OCI-LY1 (cell line): ENCODE data around the gene GNA14.
"Not testable (repeated sequence)": the region's sequence is repeated elsewhere in the genome, so short reads cannot be mapped to it uniquely, and the experiment has no call there.

ENCODE experiments used
- H2AFZ ChIP-seq: fragments of 200-600 bp; sonication (generic), shearing (Covaris generic); 2 replicates; pipeline ENCODE4 v1.6.0; 2014; ENCODE audit warnings: antibody characterized with exemption, mild to moderate bottlenecking, low read length
- H3F3A ChIP-seq: fragments of 200-600 bp; sonication (generic), shearing (Covaris generic); 2 replicates; pipeline ENCODE4 v1.6.0; 2014; ENCODE audit warnings: mild to moderate bottlenecking, antibody characterized with exemption, low read length, moderate library complexity; ENCODE audit not compliant: insufficient read depth
- H3K27ac ChIP-seq: fragments of 200-600 bp; sonication (generic); 2 replicates; pipeline ENCODE4 v1.5.1; 2014; ENCODE audit warnings: low read length, mixed run types, mild to moderate bottlenecking, low read depth; ENCODE audit not compliant: poor library complexity, severe bottlenecking
- H3K27me3 ChIP-seq: fragments of 200-600 bp; sonication (generic); 2 replicates; pipeline ENCODE4 v1.6.0; 2014; ENCODE audit warnings: antibody characterized with exemption, mild to moderate bottlenecking, low read length, moderate library complexity; ENCODE audit not compliant: insufficient read depth
- H3K36me3 ChIP-seq: fragments of 200-600 bp; sonication (generic); 2 replicates; pipeline ENCODE4 v1.6.1; 2014; ENCODE audit warnings: mild to moderate bottlenecking, antibody characterized with exemption, low read length, moderate library complexity, mixed read lengths; ENCODE audit not compliant: insufficient read depth
- H3K4me1 ChIP-seq: fragments of 200-600 bp; sonication (generic); 2 replicates; pipeline ENCODE4 v1.5.1; 2014; ENCODE audit warnings: mild to moderate bottlenecking, low read length, moderate library complexity; ENCODE audit not compliant: insufficient read depth, severe bottlenecking
- H3K4me2 ChIP-seq: fragments of 200-600 bp; sonication (generic), shearing (Covaris generic); 2 replicates; pipeline ENCODE4 v1.6.1; 2014; ENCODE audit warnings: low read length
- H3K4me3 ChIP-seq: fragments of 200-600 bp; sonication (generic); 2 replicates; pipeline ENCODE4 v1.5.1; 2014; ENCODE audit warnings: low read length, low read depth, mild to moderate bottlenecking, mixed read lengths; ENCODE audit not compliant: poor library complexity, severe bottlenecking
- H3K79me2 ChIP-seq: fragments of 200-600 bp; shearing (Covaris generic); 2 replicates; pipeline ENCODE4 v1.6.1; 2016; ENCODE audit warnings: mixed run types, low read length, mixed read lengths; ENCODE audit not compliant: insufficient read depth
- H3K9ac ChIP-seq: fragments of 200-600 bp; sonication (generic), shearing (Covaris generic); 2 replicates; pipeline ENCODE4 v1.6.1; 2014; ENCODE audit warnings: mild to moderate bottlenecking, low read length, mixed read lengths
- H3K9me2 ChIP-seq: fragments of 200-600 bp; sonication (generic), shearing (Covaris generic); 2 replicates; pipeline ENCODE4 v1.6.1; 2014; ENCODE audit warnings: low read depth, mild to moderate bottlenecking, low read length, mixed read lengths
- H3K9me3 ChIP-seq: fragments of 200-600 bp; shearing (Covaris generic); 2 replicates; pipeline ENCODE4 v1.6.1; 2014; ENCODE audit warnings: low read length, mixed read lengths
- H4K20me1 ChIP-seq: fragments of 200-600 bp; sonication (generic), shearing (Covaris generic); 2 replicates; pipeline ENCODE4 v1.6.0; 2016; ENCODE audit warnings: mild to moderate bottlenecking, low read length; ENCODE audit not compliant: insufficient read depth
- EZH2 ChIP-seq: fragments of 200-600 bp; sonication (generic), shearing (Covaris generic); IDR thresholded peaks from 2 replicates; pipeline ENCODE4 v1.8.0; 2017; ENCODE audit warnings: borderline replicate concordance, mixed run types, mild to moderate bottlenecking, antibody characterized with exemption, low read length, moderate library complexity, mixed read lengths
- TF ChIP-seq, protein P1 (sequence below): fragments of 200-600 bp; sonication (generic), shearing (Covaris generic); IDR thresholded peaks from 2 replicates; pipeline ENCODE4 v1.5.1; 2017; ENCODE audit warnings: mild to moderate bottlenecking, antibody characterized with exemption, low read length, moderate library complexity, mixed read lengths

Gene GNA14

DNA sequence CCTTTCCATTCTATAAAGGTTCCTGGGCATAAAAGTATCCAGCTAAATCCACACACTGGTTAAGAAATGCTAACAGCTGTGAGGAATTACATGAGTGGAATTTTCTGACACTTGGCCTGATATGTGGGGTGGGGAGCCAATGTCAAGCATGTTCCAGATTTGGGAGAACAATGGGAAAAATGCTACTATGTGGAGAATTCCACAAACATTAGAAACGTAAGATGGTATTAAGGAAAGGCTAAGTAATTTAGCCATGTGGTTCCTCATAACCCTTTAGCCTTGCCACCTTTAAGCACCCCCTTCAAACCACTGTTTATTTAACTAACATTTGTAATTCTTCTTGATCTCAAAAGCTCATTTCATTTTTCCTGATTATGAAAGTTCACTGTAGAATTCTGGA lies 149.2 kb downstream of the GNA14 start:
- Histone ChIP-seq H3K27ac (no peak overlapping the region), H3K79me2 (no peaks in the 10 kb centered on the region), H3K9me3 (no peaks in the 10 kb centered on the region)

DNA sequence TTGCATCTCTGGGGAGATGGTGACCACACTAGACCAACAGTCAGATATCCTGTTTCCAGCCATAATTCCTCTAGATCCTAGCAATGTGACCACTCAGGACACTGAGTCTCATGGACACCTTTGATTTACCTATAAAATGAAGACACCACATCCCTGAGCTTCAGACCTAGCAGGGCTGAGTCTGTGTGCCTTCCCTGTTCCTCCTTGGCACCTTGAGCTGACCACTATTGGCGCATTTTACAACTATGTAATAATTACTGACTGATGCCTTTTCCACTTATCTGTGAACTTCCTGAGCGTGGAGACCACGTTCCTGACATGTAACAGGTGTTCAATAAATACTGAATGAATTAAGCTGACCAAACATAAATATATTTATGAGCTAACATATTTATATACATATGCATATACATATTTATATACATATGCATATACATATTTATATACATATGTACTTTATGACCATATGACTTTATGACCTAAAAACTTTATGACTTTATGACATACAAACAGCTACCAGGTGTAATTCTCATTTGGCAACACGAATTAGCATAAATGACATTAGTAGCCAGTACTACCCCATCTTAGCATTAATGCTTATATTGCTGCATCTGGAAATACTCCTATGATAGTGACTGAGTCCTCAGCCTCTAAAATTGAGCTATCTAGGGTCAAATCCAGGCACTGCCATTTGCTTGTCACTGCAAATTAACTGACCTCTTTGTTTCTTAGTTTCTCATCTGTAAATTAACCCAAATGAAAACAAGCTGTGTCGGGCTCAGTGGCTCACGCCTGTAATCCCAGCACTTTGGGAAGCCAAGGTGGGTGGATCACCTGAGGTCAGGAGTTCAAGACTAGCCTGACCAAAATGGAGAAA lies 150.6 kb downstream of the GNA14 start:
- Histone ChIP-seq H3K9ac (no peak overlapping the region), H3K36me3 (no peaks in the 10 kb centered on the region), H4K20me1 (no peaks in the 10 kb centered on the region), H3K79me2 (no peaks in the 10 kb centered on the region), H3K27me3 (no peaks in the 10 kb centered on the region), H2AFZ (no peak overlapping the region), H3K4me2 (no peak overlapping the region), H3K27ac (no peak overlapping the region), H3F3A (no peaks in the 10 kb centered on the region), H3K9me2 (no peaks in the 10 kb centered on the region), H3K9me3 (no peaks in the 10 kb centered on the region), H3K4me1 (no peaks in the 10 kb centered on the region), H3K4me3 (no peak overlapping the region)
- no peak for TF ChIP-seq EZH2
- TF ChIP-seq, protein P1, sequence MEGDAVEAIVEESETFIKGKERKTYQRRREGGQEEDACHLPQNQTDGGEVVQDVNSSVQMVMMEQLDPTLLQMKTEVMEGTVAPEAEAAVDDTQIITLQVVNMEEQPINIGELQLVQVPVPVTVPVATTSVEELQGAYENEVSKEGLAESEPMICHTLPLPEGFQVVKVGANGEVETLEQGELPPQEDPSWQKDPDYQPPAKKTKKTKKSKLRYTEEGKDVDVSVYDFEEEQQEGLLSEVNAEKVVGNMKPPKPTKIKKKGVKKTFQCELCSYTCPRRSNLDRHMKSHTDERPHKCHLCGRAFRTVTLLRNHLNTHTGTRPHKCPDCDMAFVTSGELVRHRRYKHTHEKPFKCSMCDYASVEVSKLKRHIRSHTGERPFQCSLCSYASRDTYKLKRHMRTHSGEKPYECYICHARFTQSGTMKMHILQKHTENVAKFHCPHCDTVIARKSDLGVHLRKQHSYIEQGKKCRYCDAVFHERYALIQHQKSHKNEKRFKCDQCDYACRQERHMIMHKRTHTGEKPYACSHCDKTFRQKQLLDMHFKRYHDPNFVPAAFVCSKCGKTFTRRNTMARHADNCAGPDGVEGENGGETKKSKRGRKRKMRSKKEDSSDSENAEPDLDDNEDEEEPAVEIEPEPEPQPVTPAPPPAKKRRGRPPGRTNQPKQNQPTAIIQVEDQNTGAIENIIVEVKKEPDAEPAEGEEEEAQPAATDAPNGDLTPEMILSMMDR, result no peak

More for the DNA sequence above, 149.2 kb downstream of the GNA14 start:
- no peak for TF ChIP-seq EZH2
- TF ChIP-seq, protein P1, result no peak
- H3K36me3 ChIP-seq, result no peaks in the 10 kb centered on the region
- H3F3A ChIP-seq, result no peaks in the 10 kb centered on the region
- no peak overlapping the region for H3K9ac ChIP-seq
- H3K4me2 ChIP-seq, result no peak overlapping the region
- H3K9me2 ChIP-seq, result no peaks in the 10 kb centered on the region
- H4K20me1 ChIP-seq, result no peaks in the 10 kb centered on the region
- H3K4me1 ChIP-seq, result no peaks in the 10 kb centered on the region
- H3K27me3 ChIP-seq, result no peaks in the 10 kb centered on the region
- no peak overlapping the region for H3K4me3 ChIP-seq
- H2AFZ ChIP-seq, result no peak overlapping the region

DNA sequence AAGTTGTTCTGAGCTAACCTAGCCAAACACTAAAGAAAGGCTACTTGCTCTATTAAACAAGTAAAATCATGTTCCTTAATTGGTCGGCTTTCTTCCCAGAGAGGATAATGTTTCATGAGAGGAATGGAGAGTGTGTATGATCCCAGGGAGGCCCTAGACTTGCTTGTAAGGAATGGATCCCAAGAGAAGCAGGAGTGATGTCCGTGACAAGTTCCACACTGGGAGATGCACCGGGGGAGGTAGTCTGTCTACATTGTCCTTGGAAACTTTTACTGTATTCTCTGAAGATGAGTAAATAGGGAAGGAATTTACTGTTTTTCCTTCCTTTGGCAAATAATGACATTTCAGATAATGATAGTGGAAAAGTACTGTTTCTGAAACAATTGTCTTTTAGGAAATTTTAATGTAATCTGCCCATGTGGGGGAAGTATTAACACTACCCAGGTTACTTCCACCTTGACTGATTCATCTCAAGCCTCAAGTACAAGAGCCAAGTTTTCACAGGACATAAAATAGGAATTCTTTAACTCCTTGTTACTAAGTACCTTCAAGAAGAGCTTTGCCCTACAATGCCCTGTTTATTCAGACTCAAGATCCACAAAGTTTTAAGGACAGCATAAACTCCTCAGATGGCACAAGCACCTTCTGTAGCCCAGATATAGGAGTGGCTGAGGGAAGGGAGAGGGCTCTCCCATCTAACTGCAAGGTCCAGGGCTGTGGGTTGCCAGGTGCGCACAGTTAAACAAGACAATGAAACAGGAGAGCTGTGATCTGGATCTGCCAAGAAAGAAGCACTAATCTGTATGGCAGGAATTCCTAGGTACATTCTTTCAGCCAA lies 152.1 kb downstream of the GNA14 start:
- Histone ChIP-seq H2AFZ (no peak overlapping the region), H3K9ac (no peak overlapping the region), H3F3A (no peaks in the 10 kb centered on the region), H3K4me2 (no peak overlapping the region), H3K4me3 (no peak overlapping the region), H3K36me3 (no peaks in the 10 kb centered on the region), H3K9me2 (no peaks in the 10 kb centered on the region), H4K20me1 (no peaks in the 10 kb centered on the region), H3K27ac (no peak overlapping the region), H3K27me3 (no peaks in the 10 kb centered on the region), H3K79me2 (no peaks in the 10 kb centered on the region), H3K4me1 (no peaks in the 10 kb centered on the region), H3K9me3 (no peaks in the 10 kb centered on the region)
- TF ChIP-seq, protein P1, result no peak
- TF ChIP-seq EZH2, result no peak

DNA sequence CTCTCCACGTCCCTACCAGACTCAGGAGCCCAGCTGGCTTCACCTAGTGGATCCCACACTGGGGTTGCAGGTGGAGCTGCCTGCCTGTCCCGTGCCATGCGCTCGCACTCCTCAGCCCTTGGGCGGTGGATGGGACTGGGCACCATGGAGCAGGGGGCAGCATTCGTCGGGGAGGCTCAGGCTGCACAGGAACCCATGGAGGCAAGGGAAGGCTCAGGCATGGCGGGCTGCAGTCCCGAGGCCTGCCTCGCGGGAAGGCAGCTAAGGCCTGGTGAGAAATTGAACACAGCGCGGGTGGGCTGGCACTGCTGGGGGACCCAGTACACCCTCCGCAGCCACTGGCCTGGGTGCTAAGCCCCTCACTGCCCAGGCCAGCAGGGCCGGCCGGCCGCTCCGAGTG lies 157.8 kb downstream of the GNA14 start:
- H3K9me3 ChIP-seq, H3K79me2 ChIP-seq, H3F3A ChIP-seq, H3K4me2 ChIP-seq, H3K27ac ChIP-seq, H3K4me3 ChIP-seq, H2AFZ ChIP-seq, H3K9ac ChIP-seq, H4K20me1 ChIP-seq, H3K27me3 ChIP-seq, H3K9me2 ChIP-seq, H3K36me3 ChIP-seq, H3K4me1 ChIP-seq: not testable (repeated sequence)

DNA sequence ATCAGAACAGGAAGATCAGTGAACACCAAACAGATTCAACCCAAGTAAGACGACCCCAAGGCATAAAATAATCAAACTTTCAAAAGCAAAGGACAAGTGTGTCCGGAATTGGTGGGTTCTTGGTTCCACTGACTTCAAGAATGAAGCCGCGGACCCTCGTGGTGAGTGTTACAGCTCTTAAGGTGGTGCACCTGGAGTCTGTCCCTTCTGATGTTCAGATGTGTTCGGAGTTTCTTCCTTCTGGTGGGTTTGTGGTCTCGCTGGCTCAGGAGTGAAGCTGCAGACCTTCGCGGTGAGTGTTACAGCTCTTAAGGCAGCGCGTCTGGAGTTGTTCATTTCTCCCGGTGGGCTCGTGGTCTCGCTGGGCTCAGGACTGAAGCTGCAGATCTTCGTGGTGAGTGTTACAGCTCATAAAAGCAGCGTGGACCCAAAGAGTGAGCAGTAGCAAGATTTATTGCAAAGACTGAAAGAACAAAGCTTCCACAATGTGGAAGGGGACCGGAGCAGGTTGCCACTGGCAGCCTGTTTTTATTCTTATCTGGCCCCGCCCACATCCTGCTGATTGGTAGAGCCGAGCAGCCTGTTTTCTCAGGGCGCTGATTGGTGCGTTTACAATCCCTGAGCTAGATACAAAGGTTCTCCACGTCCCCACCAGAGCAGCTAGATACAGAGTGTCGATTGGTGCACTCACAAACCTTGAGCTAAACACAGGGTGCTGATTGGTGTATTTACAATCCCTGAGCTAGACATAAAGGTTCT lies 158.5 kb downstream of the GNA14 start:
- not testable (repeated sequence) for H3F3A ChIP-seq, H4K20me1 ChIP-seq, H3K4me2 ChIP-seq, H2AFZ ChIP-seq, H3K79me2 ChIP-seq, H3K27me3 ChIP-seq, H3K9ac ChIP-seq, H3K27ac ChIP-seq, H3K9me2 ChIP-seq, H3K4me3 ChIP-seq, H3K36me3 ChIP-seq, H3K9me3 ChIP-seq, H3K4me1 ChIP-seq
